Stomach smooth muscle (tissue), 2 donors: ENCODE data around the gene B3GNT5.

Source experiments
- H3K27ac ChIP-seq: one replicate; pipeline ENCODE4 v1.7.0; 2013; ENCODE audit warnings: mild to moderate bottlenecking, low read length, inconsistent platforms
- H3K27me3 ChIP-seq, 2 donors: one replicate each; pipeline ENCODE4 v1.7.0; 2013; ENCODE audit warnings: low read length in 2 of 2; ENCODE audit not compliant: insufficient read depth in 2 of 2, control insufficient read depth in 1 of 2
- H3K36me3 ChIP-seq, 2 donors: one replicate each; pipeline ENCODE4 v1.7.0; 2013; ENCODE audit warnings: low read length in 2 of 2; ENCODE audit not compliant: control insufficient read depth in 2 of 2, insufficient read depth in 2 of 2
- H3K4me1 ChIP-seq: one replicate; pipeline ENCODE4 v1.7.0; 2013; ENCODE audit warnings: low read length; ENCODE audit not compliant: control insufficient read depth, insufficient read depth
- H3K4me3 ChIP-seq, 2 donors: one replicate each; pipeline ENCODE4 v1.7.0; 2013; ENCODE audit warnings: low read length in 2 of 2
- H3K9ac ChIP-seq, 2 donors: one replicate each; pipeline ENCODE4 v1.7.0; 2013; ENCODE audit warnings: low read length in 2 of 2, mild to moderate bottlenecking in 1 of 2
- H3K9me3 ChIP-seq, 2 donors: one replicate each; pipeline ENCODE4 v1.7.0; 2013; ENCODE audit warnings: low read length in 2 of 2; ENCODE audit not compliant: control insufficient read depth in 2 of 2
- donor health status: healthy.
- donor health status: Pancreatic carcinoma.

The B3GNT5 gene

GRCh38 chr3:183307749-183308148 is 54.7 kb downstream of the B3GNT5 start:
- no peaks in the 10 kb centered on the region for H3K36me3 ChIP-seq
- no peak overlapping the region for H3K9ac ChIP-seq

GRCh38 chr3:183308751-183309150 is 55.7 kb downstream of the B3GNT5 start:
- Histone ChIP-seq H3K9me3 (no peaks in the 10 kb centered on the region), H3K9ac (no peak overlapping the region), H3K27me3 (no peaks in the 10 kb centered on the region), H3K36me3 (no peaks in the 10 kb centered on the region), H3K4me3 (no peak overlapping the region), H3K27ac (no peak overlapping the region), H3K4me1 (no peaks in the 10 kb centered on the region)

More at GRCh38 chr3:183307749-183308148, 54.7 kb downstream of the B3GNT5 start:
- Histone ChIP-seq H3K27me3 (no peaks in the 10 kb centered on the region), H3K9me3 (no peaks in the 10 kb centered on the region), H3K4me1 (no peaks in the 10 kb centered on the region), H3K27ac (no peak overlapping the region), H3K4me3 (no peak overlapping the region)

- no peaks in the 10 kb centered on the region for H3K36me3 ChIP-seq
- no peak overlapping the region for H3K4me3 ChIP-seq
- H3K9me3 ChIP-seq: no peaks in the 10 kb centered on the region
- H3K27ac ChIP-seq: no peak overlapping the region
- no peaks in the 10 kb centered on the region for H3K4me1 ChIP-seq
- no peak overlapping the region for H3K9ac ChIP-seq
- H3K27me3 ChIP-seq: no peaks in the 10 kb centered on the region
These were observed 56.2 kb downstream of the B3GNT5 start for GRCh38 chr3:183309276-183309675.

GRCh38 chr3:183310936-183311335 is 57.9 kb downstream of the B3GNT5 start:
- no peak overlapping the region for H3K27ac ChIP-seq
- no peak overlapping the region for H3K9ac ChIP-seq
- H3K4me3 ChIP-seq: no peak overlapping the region
- H3K4me1 ChIP-seq: no peaks in the 10 kb centered on the region
- H3K9me3 ChIP-seq: no peaks in the 10 kb centered on the region
- no peaks in the 10 kb centered on the region for H3K27me3 ChIP-seq
- H3K36me3 ChIP-seq: no peaks in the 10 kb centered on the region

- Histone ChIP-seq H3K27me3 (no peaks in the 10 kb centered on the region), H3K4me3 (no peak overlapping the region), H3K9ac (no peak overlapping the region), H3K36me3 (no peaks in the 10 kb centered on the region), H3K27ac (no peak overlapping the region), H3K4me1 (no peaks in the 10 kb centered on the region), H3K9me3 (no peaks in the 10 kb centered on the region)
These were observed 59.4 kb downstream of the B3GNT5 start for GRCh38 chr3:183312433-183312832.

GRCh38 chr3:183313351-183313750 is 60.3 kb downstream of the B3GNT5 start:
- Histone ChIP-seq H3K36me3 (no peaks in the 10 kb centered on the region), H3K27me3 (no peaks in the 10 kb centered on the region), H3K9ac (no peak overlapping the region), H3K4me3 (no peak overlapping the region), H3K4me1 (no peaks in the 10 kb centered on the region), H3K9me3 (no peaks in the 10 kb centered on the region), H3K27ac (no peak overlapping the region)

DNA sequence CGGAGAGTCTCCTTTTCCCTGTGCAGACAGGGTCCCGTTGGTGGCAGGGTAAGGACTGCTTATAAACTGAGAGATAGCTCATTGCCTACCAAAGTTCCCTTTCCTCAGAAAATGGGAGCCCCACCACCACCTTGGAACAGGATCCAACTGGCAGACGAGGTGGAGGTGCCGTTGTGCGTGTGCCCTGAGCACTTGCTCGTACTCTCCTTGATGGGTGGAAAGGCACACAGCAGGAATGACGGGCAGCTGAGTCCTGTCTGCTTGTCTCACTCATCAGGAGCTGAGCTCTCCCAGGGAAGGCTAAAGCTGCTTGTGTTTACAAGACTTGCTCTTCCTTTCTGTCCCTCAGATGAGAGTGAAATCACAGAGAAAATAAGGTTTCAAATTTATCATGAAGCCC is 60.7 kb downstream of the B3GNT5 start:
- Histone ChIP-seq H3K36me3 (no peaks in the 10 kb centered on the region), H3K9ac (peak overlapping the region in 1 of 2 donors; percentile 42), H3K27ac (no peak overlapping the region), H3K27me3 (no peaks in the 10 kb centered on the region), H3K4me1 (no peaks in the 10 kb centered on the region), H3K4me3 (no peak overlapping the region), H3K9me3 (no peaks in the 10 kb centered on the region)

DNA sequence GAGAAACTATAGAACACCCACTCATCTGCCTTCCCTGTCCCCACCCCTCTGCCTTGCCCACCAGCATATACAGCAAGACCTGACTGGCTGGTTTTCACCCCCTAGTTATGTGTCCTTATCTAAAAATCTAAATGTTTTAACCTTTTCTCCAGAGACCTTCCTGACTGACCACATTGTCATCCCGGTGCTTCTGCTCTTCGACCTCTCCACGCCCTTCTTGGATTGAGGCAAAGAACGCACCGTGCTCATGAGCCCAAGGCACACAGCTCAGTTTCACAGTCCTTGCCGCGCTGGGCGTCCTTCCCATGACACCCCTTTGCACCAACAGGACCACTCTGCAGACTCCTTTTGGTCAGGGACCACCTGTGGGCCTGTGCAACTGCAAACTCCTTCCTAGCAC is 62.7 kb downstream of the B3GNT5 start:
- H3K27ac ChIP-seq: no peak overlapping the region
- no peak overlapping the region for H3K4me3 ChIP-seq
- no peak overlapping the region for H3K9ac ChIP-seq
- no peaks in the 10 kb centered on the region for H3K27me3 ChIP-seq
- H3K9me3 ChIP-seq: no peaks in the 10 kb centered on the region
- no peaks in the 10 kb centered on the region for H3K36me3 ChIP-seq
- H3K4me1 ChIP-seq: no peaks in the 10 kb centered on the region

- H3K9me3 ChIP-seq: no peaks in the 10 kb centered on the region
- no peak overlapping the region for H3K27ac ChIP-seq
- H3K4me1 ChIP-seq: no peaks in the 10 kb centered on the region
- no peaks in the 10 kb centered on the region for H3K36me3 ChIP-seq
- no peak overlapping the region for H3K4me3 ChIP-seq
- H3K9ac ChIP-seq: no peak overlapping the region
- no peaks in the 10 kb centered on the region for H3K27me3 ChIP-seq
These were observed 64.2 kb downstream of the B3GNT5 start for GRCh38 chr3:183317271-183317670.

GRCh38 chr3:183317886-183318865 is 65.1 kb downstream of the B3GNT5 start:
- Histone ChIP-seq H3K9ac (no peak overlapping the region), H3K4me1 (no peaks in the 10 kb centered on the region), H3K36me3 (no peaks in the 10 kb centered on the region), H3K9me3 (no peaks in the 10 kb centered on the region), H3K27ac (no peak overlapping the region), H3K27me3 (no peaks in the 10 kb centered on the region), H3K4me3 (no peak overlapping the region)

DNA sequence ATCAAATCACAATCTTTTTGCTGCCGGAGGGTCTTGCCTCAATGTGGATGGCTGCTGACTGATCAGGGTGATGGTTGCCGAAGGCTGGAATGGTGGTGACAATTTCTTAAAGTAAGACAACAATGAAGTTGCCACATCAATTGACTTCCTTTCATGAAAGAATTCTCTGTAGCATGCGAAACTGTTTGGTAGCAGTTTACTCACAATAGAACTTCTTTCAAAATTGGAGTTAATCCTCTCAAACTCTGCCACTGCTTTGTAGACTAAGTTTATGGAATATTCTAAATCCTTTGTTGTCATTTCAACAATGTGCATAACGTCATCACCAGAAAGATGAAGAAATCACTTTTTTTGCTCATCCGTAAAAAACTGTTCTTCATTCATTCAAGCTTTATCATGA is 65.8 kb downstream of the B3GNT5 start:
- no peaks in the 10 kb centered on the region for H3K9me3 ChIP-seq
- H3K9ac ChIP-seq: no peak overlapping the region
- H3K27me3 ChIP-seq: no peaks in the 10 kb centered on the region
- H3K36me3 ChIP-seq: no peaks in the 10 kb centered on the region
- H3K4me3 ChIP-seq: no peak overlapping the region
- H3K4me1 ChIP-seq: no peaks in the 10 kb centered on the region
- no peak overlapping the region for H3K27ac ChIP-seq
